Erythroblast (primary cell): ENCODE data around the gene PLXNC1.

Source experiments
- GATA1 ChIP-seq: IDR thresholded peaks from 2 replicates; pipeline ENCODE4 v1.6.1; 2011; ENCODE audit warnings: low read depth, mild to moderate bottlenecking, control low read depth, low read length, moderate library complexity
- POLR2A ChIP-seq: IDR thresholded peaks from 2 replicates; pipeline ENCODE4 v1.6.1; 2011; ENCODE audit warnings: mild to moderate bottlenecking, low read length

DNA sequence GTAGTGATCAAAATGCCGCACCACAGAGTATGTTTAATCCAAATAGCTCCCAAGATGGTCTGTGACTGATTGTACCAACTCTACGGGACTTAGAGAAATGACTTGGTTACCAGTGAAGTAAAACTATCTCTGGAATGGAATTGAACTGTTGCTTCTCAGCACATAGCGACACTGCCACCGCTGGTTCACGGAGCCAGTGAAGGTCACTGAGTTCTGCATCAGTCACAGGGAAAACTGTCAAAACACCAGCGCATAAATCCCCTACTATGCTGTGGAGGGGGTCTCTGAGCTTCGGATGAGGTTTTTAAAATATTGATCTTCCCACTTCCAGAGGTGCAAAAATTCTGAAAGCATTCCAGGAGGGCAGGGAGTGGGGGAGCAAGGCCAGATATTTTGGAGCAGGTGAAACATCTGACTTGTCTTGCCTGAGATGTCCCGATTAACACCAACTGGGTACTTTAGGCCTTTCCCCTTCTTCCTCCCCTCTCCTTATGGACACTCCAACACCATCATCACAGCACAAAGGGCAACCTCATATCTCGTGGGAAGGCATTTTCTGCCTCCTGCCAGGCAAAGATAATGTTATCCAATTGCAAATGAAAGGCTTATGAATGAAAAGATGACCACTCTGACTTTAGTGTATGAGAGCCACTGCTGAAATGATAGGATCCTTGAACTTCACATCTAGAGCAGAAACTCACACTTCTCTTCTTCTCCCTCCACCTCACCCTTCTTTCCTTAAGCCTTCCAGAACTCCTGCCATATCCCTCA, 2.0 kb upstream of the PLXNC1 start:
- TF ChIP-seq POLR2A (no peak), GATA1 (no peak)
